ENCODE data around the gene MYO10. TPM values are rescaled to one million over a fixed set of nuclear protein-coding genes. Genes with fewer than 3 reads are reported as not detected.

Gene MYO10
- total RNA-seq, 8 experiments from 2014 or later: 0.41 to 57.0 (median 21.4) TPM

DNA sequence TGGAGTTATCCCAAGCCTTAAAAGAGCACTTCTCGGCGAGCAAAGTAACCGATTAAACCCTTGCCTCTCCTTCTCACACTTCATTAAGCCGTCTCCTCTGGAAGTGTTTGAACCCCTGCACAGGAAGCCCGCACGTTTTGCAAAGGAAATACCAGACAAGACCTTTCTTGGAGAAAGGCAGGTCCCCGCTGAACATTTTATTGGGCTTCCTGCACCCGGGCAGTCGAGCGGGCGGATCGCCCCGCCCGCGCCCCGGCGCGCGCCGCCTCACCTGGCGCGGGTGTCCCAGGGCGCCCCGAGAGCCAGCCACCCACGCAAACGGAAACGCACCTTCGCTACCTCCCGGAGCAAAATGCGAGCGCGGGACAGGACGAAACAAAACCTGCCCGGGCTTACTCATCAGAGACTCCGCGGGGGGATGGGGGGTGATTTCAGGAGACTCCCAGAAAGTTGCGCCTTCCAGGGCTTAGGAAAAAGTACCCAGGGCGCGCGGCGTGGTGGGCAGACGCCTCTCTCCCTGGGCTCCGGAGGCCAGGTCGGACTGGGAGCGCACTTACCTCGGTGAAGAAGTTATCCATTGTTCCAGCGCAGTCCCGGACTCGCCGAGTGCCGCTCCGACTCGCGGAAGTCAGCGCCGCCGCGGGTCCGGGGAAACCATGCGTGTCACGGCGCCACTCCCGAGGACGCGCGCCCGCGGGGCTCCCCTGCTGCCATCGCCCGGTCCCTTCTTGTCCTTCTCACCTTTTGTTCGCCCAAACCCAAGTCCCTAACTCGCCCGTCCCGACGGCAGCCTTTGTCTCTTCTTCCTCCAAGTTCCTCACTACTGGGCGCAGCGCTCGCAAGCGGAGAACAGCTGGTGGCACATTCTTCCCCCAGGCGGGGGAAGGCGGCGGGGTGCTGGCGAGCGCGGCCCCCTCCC lies 598 bp downstream of the MYO10 start:
- WGBS, 10 experiments: 0 to 3% (median 1%) methylated on average over 2 to 26 of the region's 85 CpGs; no CpG with 5 or more reads in 4 of the 10 experiments
- no peak overlapping the region for H3K27ac ChIP-seq
- in situ Hi-C loops (cut with MboI; ENCODE audit: low pct_unique_long_range_greater_than_20kb in 2 of 9, low sequenced_read_pairs in 9 of 9, unreplicated experiment in 9 of 9): loop anchor here in 1 of 9 experiments (25.0 kb wide), 1 partner anchor 202 kb away; no protein-coding TSS in a partner anchor

DNA sequence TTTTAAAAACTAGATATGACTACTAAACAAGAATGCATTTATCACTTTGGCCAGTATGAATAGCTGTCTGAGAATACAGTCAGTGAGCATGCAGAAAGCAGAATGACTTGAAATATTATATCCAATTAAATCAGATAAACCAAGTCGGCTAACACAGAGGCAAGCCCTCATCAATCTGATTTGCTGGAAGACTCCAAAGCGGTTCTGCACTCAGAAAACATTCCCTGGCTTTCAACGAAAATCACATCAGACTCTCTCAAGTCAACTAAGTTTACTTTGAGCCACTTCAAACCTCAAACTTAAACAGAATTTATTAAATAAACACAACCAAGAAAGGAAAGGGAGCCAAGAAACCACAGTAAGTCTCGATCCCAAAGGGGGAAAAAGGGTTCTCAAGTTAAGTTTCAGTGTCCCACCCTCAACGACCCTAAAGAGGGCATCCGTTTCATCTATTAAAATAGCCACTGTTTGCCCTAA lies 1.4 kb downstream of the MYO10 start:
- Histone ChIP-seq H3K27ac (no peak overlapping the region), H3K4me3 (peak overlapping the region; percentile 73 to 94 (median 82)), H3K4me1 (replicated peaks in 1 of 2) (peaks cover 6% of the 10 kb centered on the region in 2 donors)
- WGBS, 10 experiments: 0 to 3% (median 0%) methylated on average over 1 to 6 of the region's 6 CpGs
- in situ Hi-C loops (cut with MboI; ENCODE audit: low pct_unique_long_range_greater_than_20kb in 2 of 9, low sequenced_read_pairs in 9 of 9, unreplicated experiment in 9 of 9): loop anchor here in 1 of 9 experiments (25.0 kb wide), 1 partner anchor 203 kb away; no protein-coding TSS in a partner anchor
- no peak for ATAC-seq (replicated peaks in 6 of 8)

More for the DNA sequence above, 598 bp downstream of the MYO10 start:
- ATAC-seq (replicated peaks in 6 of 8): peak; percentile 41 to 76 (median 52)
- H3K4me3 ChIP-seq: peak overlapping the region; percentile 73 to 94 (median 82)
- H3K4me1 ChIP-seq (replicated peaks in 1 of 2): peaks cover 6% of the 10 kb centered on the region in 2 donors

DNA sequence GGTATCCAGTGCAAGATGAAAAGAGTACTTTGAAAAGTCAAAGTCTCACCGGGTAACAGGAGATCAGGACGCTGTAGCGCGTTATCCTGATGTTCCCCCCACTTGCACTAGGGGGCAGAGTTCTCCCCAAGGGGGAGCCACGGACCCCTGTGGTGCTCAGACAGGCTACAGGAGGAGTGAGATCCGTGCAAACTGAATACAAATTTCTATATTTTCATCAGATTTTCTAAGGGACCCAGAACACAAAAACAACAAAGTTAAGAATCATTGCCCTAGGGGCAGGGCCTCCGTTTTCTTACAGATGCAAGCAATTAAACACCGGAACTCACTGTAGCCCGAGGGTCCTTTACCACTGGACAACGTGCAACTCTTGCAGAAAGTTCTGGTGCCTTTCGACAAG lies 2.0 kb downstream of the MYO10 start:
- in situ Hi-C loops (cut with MboI; ENCODE audit: low pct_unique_long_range_greater_than_20kb in 2 of 9, low sequenced_read_pairs in 9 of 9, unreplicated experiment in 9 of 9): loop anchor here in 1 of 9 experiments (25.0 kb wide), 1 partner anchor 203 kb away; no protein-coding TSS in a partner anchor
- ATAC-seq (replicated peaks in 6 of 8): peak; percentile 20 to 53 (median 38)
- WGBS, 10 experiments: 0 to 12% (median 0%) methylated on average over 1 to 11 of the region's 11 CpGs; no CpG with 5 or more reads in 1 of the 10 experiments

DNA sequence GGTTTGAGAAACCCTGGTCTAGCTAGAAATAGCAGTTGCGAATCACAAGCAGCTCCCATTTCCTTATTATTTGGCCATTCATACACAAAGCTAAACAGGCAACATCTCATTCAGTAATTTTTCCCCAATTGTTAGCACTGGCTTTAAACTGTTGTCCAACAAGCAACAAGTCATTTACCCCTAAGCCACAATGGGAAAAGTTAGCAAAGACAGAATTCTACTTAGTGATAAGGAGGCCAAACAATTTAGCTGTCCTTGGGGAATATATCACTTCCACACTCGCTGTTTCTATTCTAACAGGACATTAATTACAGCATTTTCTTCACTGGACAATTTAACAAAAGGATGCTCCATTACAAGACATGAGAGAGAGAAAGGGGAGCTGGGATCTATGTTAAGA lies 2.8 kb downstream of the MYO10 start:
- no peak overlapping the region for H3K27ac ChIP-seq
- peak overlapping the region in 1 of 5 donors; percentile 94 for H3K4me3 ChIP-seq
- WGBS, 10 experiments: 0 to 77% (median 51%) methylated on average over 1 to 2 of the region's 2 CpGs; no CpG with 5 or more reads in 5 of the 10 experiments
- no peak for ATAC-seq (replicated peaks in 6 of 8)
- in situ Hi-C loops (cut with MboI; ENCODE audit: low pct_unique_long_range_greater_than_20kb in 2 of 9, low sequenced_read_pairs in 9 of 9, unreplicated experiment in 9 of 9): loop anchor here in 1 of 9 experiments (25.0 kb wide), 1 partner anchor 204 kb away; no protein-coding TSS in a partner anchor
- H3K4me1 ChIP-seq (replicated peaks in 1 of 2): peaks cover 6% of the 10 kb centered on the region in 2 donors

More for the DNA sequence above, 2.0 kb downstream of the MYO10 start:
- H3K4me3 ChIP-seq: peak overlapping the region; percentile 20 to 94 (median 79)
- peaks cover 6% of the 10 kb centered on the region in 2 donors for H3K4me1 ChIP-seq (replicated peaks in 1 of 2)
- no peak overlapping the region for H3K27ac ChIP-seq

DNA sequence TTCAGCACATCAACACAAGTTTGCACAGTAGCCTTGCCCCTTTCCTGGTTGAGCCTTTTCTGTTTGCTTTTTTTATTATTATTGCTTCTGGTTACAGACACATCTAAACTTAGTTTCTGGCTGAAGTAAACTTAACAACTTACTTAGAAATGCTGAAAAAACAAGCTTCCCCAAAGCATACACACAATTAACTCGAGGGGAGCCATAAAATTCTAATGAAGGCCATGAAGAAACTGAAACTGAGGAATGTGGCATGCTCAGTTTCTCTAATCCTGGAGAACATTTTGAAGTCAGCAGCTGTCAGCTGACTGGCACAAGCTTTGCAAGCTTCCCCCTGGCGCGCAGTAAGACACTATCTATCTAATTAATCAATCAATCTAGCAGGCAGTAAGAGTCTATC lies 3.7 kb downstream of the MYO10 start:
- ATAC-seq (replicated peaks in 6 of 8): no peak
- no peak overlapping the region for H3K27ac ChIP-seq
- in situ Hi-C loops (cut with MboI; ENCODE audit: low pct_unique_long_range_greater_than_20kb in 2 of 9, low sequenced_read_pairs in 9 of 9, unreplicated experiment in 9 of 9): loop anchor here in 1 of 9 experiments (25.0 kb wide), 1 partner anchor 205 kb away; no protein-coding TSS in a partner anchor
- no peak overlapping the region for H3K4me3 ChIP-seq
- 0 to 67% (median 27%) methylated on average over 1 to 3 of the region's 3 CpGs; no CpG with 5 or more reads in 3 of the 10 experiments for WGBS, 10 experiments
- H3K4me1 ChIP-seq (replicated peaks in 1 of 2): peaks cover 6% of the 10 kb centered on the region in 2 donors

DNA sequence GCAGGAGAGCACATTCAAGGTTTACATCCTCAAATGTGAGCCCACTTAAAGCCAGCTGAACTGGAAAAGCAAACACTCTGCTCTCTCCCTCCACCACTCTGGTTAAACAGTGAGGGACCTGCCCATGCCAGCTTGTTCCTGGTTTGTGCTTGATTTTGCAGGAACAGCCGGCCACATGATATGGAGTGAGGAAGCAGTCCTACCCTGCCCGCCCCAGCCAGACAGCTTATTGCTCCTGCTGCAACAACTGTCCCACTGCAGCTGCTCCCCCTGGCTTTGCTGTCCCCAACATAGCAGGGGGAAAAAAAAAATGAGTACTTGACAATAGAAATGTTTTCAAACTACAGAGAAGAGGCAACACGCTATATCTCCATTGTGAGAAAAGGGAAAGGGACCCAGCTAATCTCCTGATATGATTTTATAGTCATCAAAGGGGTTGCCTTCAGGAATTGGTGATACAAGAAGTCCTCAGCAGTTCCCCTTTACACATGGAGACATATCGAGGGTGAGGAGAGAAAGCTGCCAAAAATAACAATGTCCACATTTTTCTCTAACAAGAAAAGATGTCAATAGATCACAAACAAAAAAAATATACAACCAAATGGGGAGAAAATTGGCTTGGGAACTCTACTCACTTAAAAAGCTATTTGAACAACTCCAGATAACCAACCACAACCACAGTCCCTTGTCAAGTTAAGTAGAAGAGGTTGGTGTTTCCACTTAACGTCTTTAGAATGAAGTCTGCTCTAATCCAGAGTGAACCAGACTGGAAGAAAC lies 4.6 kb downstream of the MYO10 start:
- H3K27ac ChIP-seq: no peak overlapping the region
- peak in 5 of 8 experiments; percentile 12 to 47 (median 41) for ATAC-seq (replicated peaks in 6 of 8)
- WGBS, 10 experiments: 31 to 95% (median 60%) methylated on average over 1 to 4 of the region's 5 CpGs; no CpG with 5 or more reads in 1 of the 10 experiments
- no peak overlapping the region for H3K4me3 ChIP-seq
- in situ Hi-C loops (cut with MboI; ENCODE audit: low pct_unique_long_range_greater_than_20kb in 2 of 9, low sequenced_read_pairs in 9 of 9, unreplicated experiment in 9 of 9): loop anchor here in 1 of 9 experiments (25.0 kb wide), 1 partner anchor 206 kb away; no protein-coding TSS in a partner anchor
- H3K4me1 ChIP-seq (replicated peaks in 1 of 2): peaks cover 4 to 6% of the 10 kb centered on the region in 2 donors

DNA sequence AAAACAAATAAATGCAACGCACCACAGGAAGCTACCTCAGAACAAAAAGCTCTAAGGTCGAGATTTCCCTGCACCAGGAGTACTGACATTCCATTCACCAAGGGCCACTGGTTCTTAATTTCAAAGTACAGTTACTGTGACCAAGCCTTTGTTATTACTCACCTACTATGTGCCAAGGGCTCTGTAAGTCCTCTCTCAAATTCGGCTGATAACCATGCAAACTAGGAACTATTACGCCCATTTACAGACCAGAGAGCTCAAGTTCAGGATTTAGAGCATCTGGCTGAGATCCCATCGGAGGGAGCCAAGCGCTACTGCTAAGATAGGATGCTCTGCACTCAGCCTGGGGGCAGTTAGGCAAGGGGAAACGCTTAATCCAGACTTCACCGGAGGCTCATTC lies 5.6 kb downstream of the MYO10 start:
- in situ Hi-C loops (cut with MboI; ENCODE audit: low pct_unique_long_range_greater_than_20kb in 2 of 9, low sequenced_read_pairs in 9 of 9, unreplicated experiment in 9 of 9): loop anchor here in 1 of 9 experiments (25.0 kb wide), 1 partner anchor 207 kb away; no protein-coding TSS in a partner anchor
- Histone ChIP-seq H3K27ac (no peak overlapping the region), H3K4me1 (replicated peaks in 1 of 2) (peaks cover 4 to 6% of the 10 kb centered on the region in 2 donors), H3K4me3 (no peak overlapping the region)
- WGBS, 10 experiments: 49 to 88% (median 77%) methylated on average over 2 to 7 of the region's 8 CpGs
- ATAC-seq (replicated peaks in 6 of 8): no peak

DNA sequence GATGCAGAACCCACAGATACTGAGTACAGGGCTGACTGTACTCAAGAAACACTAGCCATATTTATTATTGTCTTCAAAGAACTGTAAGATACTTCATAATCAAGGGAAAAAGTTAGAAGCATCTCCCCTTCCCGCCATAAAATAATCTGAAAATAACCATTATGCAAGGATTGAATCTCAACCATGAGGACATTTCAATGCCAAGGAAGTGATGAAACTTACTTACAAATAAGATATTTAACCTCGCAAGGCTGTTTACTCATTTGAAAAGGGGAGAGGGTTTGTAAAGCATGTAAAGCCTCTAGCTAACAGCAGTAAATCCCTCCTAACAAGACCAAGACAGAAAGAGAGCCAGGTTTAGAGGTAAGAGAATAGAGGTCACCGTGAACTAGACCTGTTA lies 6.3 kb downstream of the MYO10 start:
- in situ Hi-C loops (cut with MboI; ENCODE audit: low pct_unique_long_range_greater_than_20kb in 2 of 9, low sequenced_read_pairs in 9 of 9, unreplicated experiment in 9 of 9): loop anchor here in 1 of 9 experiments (25.0 kb wide), 1 partner anchor 207 kb away; no protein-coding TSS in a partner anchor
- Histone ChIP-seq H3K4me1 (replicated peaks in 1 of 2) (peaks cover 4 to 6% of the 10 kb centered on the region in 2 donors), H3K27ac (no peak overlapping the region), H3K4me3 (no peak overlapping the region)
- 41 to 100% (median 93%) methylated on average over 1 to 3 of the region's 3 CpGs; no CpG with 5 or more reads in 2 of the 10 experiments for WGBS, 10 experiments
- ATAC-seq (replicated peaks in 6 of 8): no peak

DNA sequence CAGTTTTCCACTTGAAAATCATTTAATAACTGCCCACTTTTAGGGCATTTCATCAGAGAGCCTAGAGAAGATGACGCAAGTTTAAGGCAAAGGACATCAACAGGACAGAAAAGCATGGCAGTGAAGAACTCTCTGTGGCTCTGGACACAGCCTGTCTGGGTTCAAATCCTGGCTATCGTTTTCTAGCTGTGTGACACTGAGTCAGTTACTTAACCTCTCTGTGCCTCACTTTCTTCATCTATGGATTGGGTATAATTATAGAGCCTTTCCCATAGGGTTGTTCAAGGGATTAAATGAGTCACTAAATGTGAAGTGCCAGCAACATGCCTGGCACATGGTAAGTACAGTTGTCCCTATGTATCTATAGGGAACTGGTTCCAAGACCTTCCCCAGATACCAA lies 6.7 kb downstream of the MYO10 start:
- peaks cover 4 to 6% of the 10 kb centered on the region in 2 donors for H3K4me1 ChIP-seq (replicated peaks in 1 of 2)
- H3K27ac ChIP-seq: no peak overlapping the region
- in situ Hi-C loops (cut with MboI; ENCODE audit: low pct_unique_long_range_greater_than_20kb in 2 of 9, low sequenced_read_pairs in 9 of 9, unreplicated experiment in 9 of 9): loop anchor here in 1 of 9 experiments (25.0 kb wide), 1 partner anchor 208 kb away; no protein-coding TSS in a partner anchor
- no peak for ATAC-seq (replicated peaks in 6 of 8)
- 60 to 100% (median 100%) methylated on average over 1 to 2 of the region's 2 CpGs; no CpG with 5 or more reads in 5 of the 10 experiments for WGBS, 10 experiments
- H3K4me3 ChIP-seq: no peak overlapping the region

DNA sequence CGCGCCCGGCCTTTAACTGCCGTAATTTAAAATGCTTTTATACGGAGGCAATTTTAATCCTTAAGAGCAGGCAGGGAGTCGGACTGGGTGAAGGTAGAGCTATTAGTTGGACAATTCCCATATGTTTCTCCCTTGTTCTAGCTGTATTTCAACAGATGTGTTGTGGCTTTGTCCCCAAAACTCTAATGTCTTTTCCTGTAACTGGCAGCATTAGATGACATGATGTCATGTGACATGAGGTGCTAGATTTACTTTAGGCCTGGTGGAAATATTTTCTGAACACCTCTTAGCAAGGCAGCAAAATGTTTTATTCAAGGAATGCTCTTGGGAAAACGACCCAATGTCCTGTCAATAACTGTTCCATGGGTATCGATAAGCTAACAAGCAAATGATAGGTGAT lies 8.5 kb downstream of the MYO10 start:
- ATAC-seq (replicated peaks in 6 of 8): no peak
- H3K4me3 ChIP-seq: no peak overlapping the region
- 50 to 100% (median 86%) methylated on average over 1 to 8 of the region's 8 CpGs for WGBS, 10 experiments
- H3K4me1 ChIP-seq (replicated peaks in 1 of 2): peaks cover 0 to 5% of the 10 kb centered on the region in 2 donors
- no peak overlapping the region for H3K27ac ChIP-seq
- in situ Hi-C loops (cut with MboI; ENCODE audit: low pct_unique_long_range_greater_than_20kb in 2 of 9, low sequenced_read_pairs in 9 of 9, unreplicated experiment in 9 of 9): loop anchor here in 1 of 9 experiments (25.0 kb wide), 1 partner anchor 210 kb away; no protein-coding TSS in a partner anchor

DNA sequence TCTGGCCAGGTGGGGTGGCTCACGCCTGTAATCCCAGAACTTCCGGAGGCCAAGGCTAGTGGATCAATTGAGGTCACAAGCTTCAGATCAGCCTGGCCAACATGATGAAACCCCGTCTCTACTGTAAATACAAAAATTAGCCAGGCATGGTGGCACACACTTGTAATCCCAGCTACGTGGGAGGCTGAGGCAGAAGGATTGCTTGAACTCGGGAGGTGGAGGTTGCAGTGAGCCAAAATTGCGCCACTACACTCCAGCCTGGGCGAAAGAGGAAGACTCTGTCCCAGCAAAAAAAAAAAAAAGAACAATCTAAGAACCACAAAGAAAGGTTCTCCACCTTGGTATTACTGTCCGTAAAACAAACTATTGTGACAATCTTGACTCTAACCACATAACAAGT lies 9.7 kb downstream of the MYO10 start:
- Histone ChIP-seq H3K27ac (no peak overlapping the region), H3K4me3 (no peak overlapping the region), H3K4me1 (replicated peaks in 1 of 2) (peaks cover 4 to 7% of the 10 kb centered on the region in 2 donors)
- WGBS, 10 experiments: 33 to 100% (median 73%) methylated on average over 3 to 8 of the region's 8 CpGs; no CpG with 5 or more reads in 1 of the 10 experiments
- in situ Hi-C loops (cut with MboI; ENCODE audit: low pct_unique_long_range_greater_than_20kb in 2 of 9, low sequenced_read_pairs in 9 of 9, unreplicated experiment in 9 of 9): loop anchor here in 1 of 9 experiments (25.0 kb wide), 1 partner anchor 211 kb away; no protein-coding TSS in a partner anchor
- ATAC-seq (replicated peaks in 6 of 8): no peak

DNA sequence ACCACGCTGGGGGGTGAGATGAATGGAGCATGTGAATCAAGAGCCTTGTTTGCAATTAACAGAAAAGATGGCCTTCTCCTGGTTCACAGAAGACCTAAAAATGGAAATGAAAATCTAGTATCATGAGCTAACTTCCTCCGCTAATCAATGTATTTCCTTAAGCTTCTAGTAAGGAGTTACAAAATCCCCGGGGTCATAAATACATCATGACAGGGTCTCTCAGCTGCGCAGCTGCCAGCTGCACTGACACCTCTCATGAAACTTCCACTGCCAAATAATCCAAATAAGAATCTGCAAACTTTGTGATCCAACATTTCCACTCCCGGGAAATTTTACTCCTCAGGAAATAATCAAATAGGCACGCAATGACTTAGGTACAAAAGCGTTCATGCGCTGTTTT lies 11.9 kb downstream of the MYO10 start:
- Histone ChIP-seq H3K4me1 (replicated peaks in 1 of 2) (peaks cover 5 to 9% of the 10 kb centered on the region in 2 donors), H3K27ac (no peak overlapping the region), H3K4me3 (no peak overlapping the region)
- in situ Hi-C loops (cut with MboI; ENCODE audit: low pct_unique_long_range_greater_than_20kb in 2 of 9, low sequenced_read_pairs in 9 of 9, unreplicated experiment in 9 of 9): no loop called here
- ATAC-seq (replicated peaks in 6 of 8): no peak
- WGBS, 10 experiments: 56 to 100% (median 95%) methylated on average over 2 to 7 of the region's 8 CpGs; no CpG with 5 or more reads in 1 of the 10 experiments

Measured in motor neuron (in vitro differentiated cells).